A549 (cell line): Measurements from ENCODE around the gene MAP7D1. TPM values are rescaled to one million over a fixed set of nuclear protein-coding genes. Genes with fewer than 3 reads are reported as not detected.
A peak's percentile ranks its signal among the peaks of the same experiment; 100 is the strongest.

Experiments
- ATAC-seq, 2 experiments: fragments of 200-7000 bp in 1 of 2; fragments of >200 bp in 1 of 2; cut with Nextera tagmentation in 1 of 2; cut with Tn5 transposase in 1 of 2; 3 replicates each; pipeline versions ENCODE4 v1.8.0 to v1.9.1; 2018 to 2020; ENCODE audit warnings: mild to moderate bottlenecking in 1 of 2, moderate library complexity in 1 of 2
- CTCF ChIA-PET: fragments of 300-600 bp; sonication (Branson Sonifier 250); formaldehyde crosslinking; extraction: SDS; loops from one replicate; lab custom pipeline; 2021; ENCODE audit warnings: antibody characterized with exemption, inconsistent platforms; lab: Yijun Ruan, JAX
- POLR2A ChIA-PET: fragments of 350-600 bp; formaldehyde crosslinking; extraction: SDS; loops from one replicate; lab custom pipeline; 2021; ENCODE audit warnings: antibody characterized with exemption, inconsistent platforms; lab: Yijun Ruan, JAX
- DNase-seq, 2 experiments: peaks; one replicate each; pipeline versions ENCODE4 v3.0.0 to v3.0.0-alpha.2; 2011 to 2016; ENCODE audit warnings: low read depth in 1 of 2, low spot score in 1 of 2
- FAIRE-seq: peaks from 2 replicates; lab custom pipeline; 2011; peaks lifted over from hg19 to GRCh38; lab: Jason Lieb, UNC
- H3K27ac ChIP-seq, 2 experiments: fragments of >200 bp; sonication (Bioruptor Twin); formaldehyde crosslinking; 3 replicates each; pipeline ENCODE4 v1.5.1; 2016 to 2017
- H3K4me1 ChIP-seq: fragments of >200 bp; sonication (Bioruptor Twin); formaldehyde crosslinking; 3 replicates; pipeline ENCODE4 v1.6.1; 2016
- H3K4me2 ChIP-seq: fragments of >200 bp; sonication (Bioruptor Twin); formaldehyde crosslinking; 3 replicates; pipeline ENCODE4 v1.6.1; 2016
- H3K4me3 ChIP-seq: fragments of >200 bp; sonication (Bioruptor Twin); formaldehyde crosslinking; 3 replicates; pipeline ENCODE4 v1.5.1; 2016
- H3K9me3 ChIP-seq: fragments of >200 bp; sonication (Bioruptor Twin); formaldehyde crosslinking; 3 replicates; pipeline ENCODE4 v1.6.1; 2016
- CEBPB ChIP-seq, 2 experiments: fragments of >200 bp in 1 of 2; sonication (Bioruptor Twin) in 1 of 2; formaldehyde crosslinking in 1 of 2; IDR thresholded peaks; 2 replicates each; pipeline ENCODE4 v1.6.1; 2012 to 2016
- EHF ChIP-seq: fragments of 250-450 bp; sonication (Bioruptor Pico); IDR thresholded peaks from 2 replicates; pipeline ENCODE4 v1.5.0; 2020; ENCODE audit warnings: mild to moderate bottlenecking
- EP300 ChIP-seq, 2 experiments: fragments of >200 bp; sonication (Bioruptor Twin); formaldehyde crosslinking; IDR thresholded peaks; 2 replicates in 1 of 2; 3 replicates in 1 of 2; pipeline ENCODE4 v1.6.1; 2016 to 2017
- FOXS1 ChIP-seq: fragments of 250-450 bp; sonication (Bioruptor Pico); IDR thresholded peaks from 2 replicates; pipeline ENCODE4 v1.5.0; 2020; ENCODE audit warnings: mild to moderate bottlenecking, moderate library complexity
- HDAC2 ChIP-seq: fragments of 200-600 bp; sonication (generic); IDR thresholded peaks from 2 replicates; pipeline ENCODE4 v1.6.1; 2016
- HEYL ChIP-seq: fragments of 250-450 bp; sonication (Bioruptor Pico); IDR thresholded peaks from 2 replicates; pipeline ENCODE4 v1.8.0; 2021; ENCODE audit warnings: mild to moderate bottlenecking, moderate library complexity
- HOXA7 ChIP-seq: fragments of 250-450 bp; sonication (Bioruptor Pico); IDR thresholded peaks from 2 replicates; pipeline ENCODE4 v1.5.0; 2020; ENCODE audit warnings: mild to moderate bottlenecking, moderate library complexity
- JUN ChIP-seq, 2 experiments: fragments of >200 bp; sonication (Bioruptor Twin); formaldehyde crosslinking; IDR thresholded peaks; 2 replicates in 1 of 2; 3 replicates in 1 of 2; pipeline ENCODE4 v1.6.1; 2016 to 2017
- KDM5A ChIP-seq: fragments of 200-600 bp; sonication (generic); IDR thresholded peaks from 2 replicates; pipeline ENCODE4 v1.6.1; 2016; ENCODE audit warnings: antibody characterized with exemption, mild to moderate bottlenecking
- MAFK ChIP-seq: fragments of 450-650 bp; IDR thresholded peaks from 2 replicates; pipeline ENCODE4 v1.6.1; 2014; ENCODE audit not compliant: partially characterized antibody
- MAZ ChIP-seq: fragments of 150-350 bp; IDR thresholded peaks from 2 replicates; pipeline ENCODE4 v1.6.1; 2014; ENCODE audit warnings: antibody characterized with exemption, low read depth, low read length, borderline replicate concordance
- RAD21 ChIP-seq, 2 experiments: fragments of >200 bp in 1 of 2; sonication (Bioruptor Twin) in 1 of 2; formaldehyde crosslinking in 1 of 2; IDR thresholded peaks in 1 of 2; conservative IDR thresholded peaks in 1 of 2; 2 replicates in 1 of 2; 3 replicates in 1 of 2; pipeline ENCODE4 v1.6.1; 2012 to 2018; ENCODE audit warnings: inconsistent platforms in 1 of 2
- RFX5 ChIP-seq: fragments of 450-650 bp; IDR thresholded peaks from 2 replicates; pipeline ENCODE4 v1.7.1; 2014; ENCODE audit warnings: antibody characterized with exemption, mild to moderate bottlenecking, moderate library complexity
- SMC3 ChIP-seq: fragments of >200 bp; sonication (Bioruptor Twin); formaldehyde crosslinking; IDR thresholded peaks from 3 replicates; pipeline ENCODE4 v1.6.1; 2018; ENCODE audit warnings: inconsistent platforms
- SREBF2 ChIP-seq: fragments of 450-650 bp; IDR thresholded peaks from 2 replicates; pipeline ENCODE4 v1.6.1; 2014; ENCODE audit warnings: mild to moderate bottlenecking, moderate library complexity
- TFCP2L1 ChIP-seq: fragments of 250-450 bp; sonication (Bioruptor Pico); IDR thresholded peaks from 2 replicates; pipeline ENCODE4 v1.5.0; 2021; ENCODE audit warnings: mild to moderate bottlenecking
- ZC3H11A ChIP-seq: fragments of 450-650 bp; IDR thresholded peaks from 2 replicates; pipeline ENCODE4 v1.6.1; 2014; ENCODE audit warnings: antibody characterized with exemption, mild to moderate bottlenecking
- ZFP36 ChIP-seq: fragments of 450-650 bp; IDR thresholded peaks from 2 replicates; pipeline ENCODE4 v1.6.1; 2014; ENCODE audit warnings: borderline replicate concordance; ENCODE audit not compliant: partially characterized antibody
- WGBS: methylation state at CpG from one replicate; pipeline ENCODE4 v1.1.6; 2017; ENCODE audit errors: missing lambda C conversion rate; 5-methylcytosine and 5-hydroxymethylcytosine counted together
- polyA plus RNA-seq, 4 experiments: library from polyadenylated mRNA; depleted of rRNA in 3 of 4; stranded (reverse); fragments of >200 nt; fragmentation: RNase III in 1 of 4; extraction: RNeasy Plus Mini Kit Qiagen cat#74134 plus additional on column Dnase treatment in 1 of 4; gene quantifications; 2 replicates in 3 of 4; 3 replicates in 1 of 4; pipeline ENCODE4 v1.2.3, GENCODE V29; 2011 to 2017
- TF ChIP-seq, protein P1 (sequence below): fragments of 450-650 bp; IDR thresholded peaks from 2 replicates; pipeline ENCODE4 v1.6.1; 2014; ENCODE audit warnings: antibody characterized with exemption
- TF ChIP-seq, protein P2 (sequence below): fragments of >200 bp; sonication (Bioruptor Twin); formaldehyde crosslinking; IDR thresholded peaks from 2 replicates; pipeline ENCODE4 v1.6.1; 2016
- TF ChIP-seq, protein P3 (sequence below): IDR thresholded peaks from 2 replicates; pipeline ENCODE4 v1.6.1; 2012
- TF ChIP-seq, protein P4 (sequence below): fragments of >200 bp; sonication (Bioruptor Twin); formaldehyde crosslinking; IDR thresholded peaks from 3 replicates; pipeline ENCODE4 v1.6.1; 2016
- TF ChIP-seq, protein P5 (sequence below): fragments of 250-450 bp; sonication (Bioruptor Pico); IDR thresholded peaks from 2 replicates; pipeline ENCODE4 v1.5.0; 2021; ENCODE audit warnings: mild to moderate bottlenecking, moderate library complexity, borderline replicate concordance
- TF ChIP-seq, protein P6 (sequence below): fragments of 250-450 bp; sonication (Bioruptor Pico); IDR thresholded peaks from 2 replicates; pipeline ENCODE4 v1.5.0; 2020; ENCODE audit warnings: low read depth, mild to moderate bottlenecking, moderate library complexity

MAP7D1 gene
- polyA plus RNA-seq, 2 of the 4 experiments (the other 2 are of a cell fraction) = 16.4 to 74.9 TPM

DNA sequence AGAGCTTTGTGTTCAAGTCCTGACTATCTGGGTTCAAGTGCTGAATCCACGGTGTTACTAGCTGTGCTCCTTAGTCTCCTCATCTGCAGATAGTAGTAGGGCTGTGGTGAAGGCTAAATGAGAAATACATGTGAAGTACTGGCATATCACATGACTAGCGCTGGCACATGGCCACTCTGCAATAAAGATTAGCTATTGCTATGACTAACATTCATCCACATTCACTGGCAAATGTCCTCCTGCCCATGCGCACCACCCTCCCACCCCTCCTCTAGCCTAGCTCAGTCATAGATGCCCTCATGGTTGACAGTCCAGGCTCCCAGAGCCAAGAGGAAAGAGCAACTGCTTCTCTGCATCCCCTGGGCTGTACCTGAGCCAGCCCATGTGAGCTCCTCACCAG is 22.5 kb upstream of the MAP7D1 start:
- Histone ChIP-seq H3K27ac (peak overlapping the region in 1 of 2 experiments; percentile 60; a peak in 1 of 6 replicates), H3K4me3 (no peak overlapping the region), H3K4me1 (peaks cover 6% of the 10 kb centered on the region), H3K9me3 (no peaks in the 10 kb centered on the region), H3K4me2 (0 out of 3 replicates have a peak overlapping the region, but pooled peaks have one; percentile 17)
- ChIA-PET POLR2A (interaction anchor here (0.8 kb wide), 1 partner anchor 17 kb away, joined by 4 read pairs; no protein-coding TSS in a partner anchor), CTCF (interaction anchor here (1.2 to 5.3 kb wide), 11 partner anchors 11 to 290 kb away, joined by 3 to 147 read pairs (median 7); partner anchors contain the start of gene TRAPPC3)
- ATAC-seq = peak; percentile 51 to 67
- WGBS = 82% methylated on average over 3 of the region's 3 CpGs
- DNase-seq = peak; percentile 39 to 47
- no peak for FAIRE-seq
- TF ChIP-seq, protein P1, sequence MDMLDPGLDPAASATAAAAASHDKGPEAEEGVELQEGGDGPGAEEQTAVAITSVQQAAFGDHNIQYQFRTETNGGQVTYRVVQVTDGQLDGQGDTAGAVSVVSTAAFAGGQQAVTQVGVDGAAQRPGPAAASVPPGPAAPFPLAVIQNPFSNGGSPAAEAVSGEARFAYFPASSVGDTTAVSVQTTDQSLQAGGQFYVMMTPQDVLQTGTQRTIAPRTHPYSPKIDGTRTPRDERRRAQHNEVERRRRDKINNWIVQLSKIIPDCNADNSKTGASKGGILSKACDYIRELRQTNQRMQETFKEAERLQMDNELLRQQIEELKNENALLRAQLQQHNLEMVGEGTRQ = peak; percentile 71
- TF ChIP-seq ZFP36 (no peak), HOXA7 (CRISPR knock-in tag) (no peak), EP300 (IDR thresholded peaks at IDR 0.05) (no peak), RAD21 (conservative IDR thresholded peaks at IDR 0.05 in 1 of 2, IDR thresholded peaks at IDR 0.05 in 1 of 2) (no peak)
- TF ChIP-seq, protein P2, sequence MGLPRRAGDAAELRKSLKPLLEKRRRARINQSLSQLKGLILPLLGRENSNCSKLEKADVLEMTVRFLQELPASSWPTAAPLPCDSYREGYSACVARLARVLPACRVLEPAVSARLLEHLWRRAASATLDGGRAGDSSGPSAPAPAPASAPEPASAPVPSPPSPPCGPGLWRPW = no peak
- TF ChIP-seq, protein P3, sequence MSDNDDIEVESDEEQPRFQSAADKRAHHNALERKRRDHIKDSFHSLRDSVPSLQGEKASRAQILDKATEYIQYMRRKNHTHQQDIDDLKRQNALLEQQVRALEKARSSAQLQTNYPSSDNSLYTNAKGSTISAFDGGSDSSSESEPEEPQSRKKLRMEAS = no peak

DNA sequence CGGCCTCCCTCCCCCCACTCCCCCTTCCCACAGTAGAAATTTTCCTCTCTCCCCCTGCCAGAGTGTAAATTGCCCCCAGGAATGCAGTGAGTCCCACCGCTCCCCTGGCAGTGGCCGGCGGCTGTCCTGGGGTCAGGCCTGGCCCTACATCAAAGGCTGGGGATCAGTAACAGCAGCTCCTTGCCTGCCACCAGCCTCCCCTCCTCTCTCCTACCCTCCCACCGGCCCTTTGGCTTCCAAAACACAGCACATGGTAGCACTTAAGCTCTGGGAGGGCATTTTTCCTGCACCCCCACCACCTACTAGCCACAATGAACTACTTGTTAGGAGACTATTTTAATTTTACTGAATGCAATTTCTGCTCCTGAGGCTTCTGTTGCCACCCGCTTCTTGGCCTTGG is 21.9 kb upstream of the MAP7D1 start:
- ChIA-PET POLR2A (interaction anchor here (0.8 kb wide), 1 partner anchor 18 kb away, joined by 4 read pairs; no protein-coding TSS in a partner anchor), CTCF (interaction anchor here (0.6 to 5.3 kb wide), 19 partner anchors 11 to 1363 kb away, joined by 3 to 147 read pairs (median 4); partner anchors contain the start of gene TRAPPC3)
- DNase-seq = no peak
- no peak overlapping the region for H3K4me3 ChIP-seq
- no peak overlapping the region for H3K4me2 ChIP-seq
- TF ChIP-seq MAZ (no peak), KDM5A (no peak), EP300 (IDR thresholded peaks at IDR 0.05) (no peak), HEYL (no peak), FOXS1 (CRISPR knock-in tag) (no peak), SMC3 (no peak), TFCP2L1 (CRISPR knock-in tag) (no peak), HDAC2 (no peak), ZC3H11A (no peak), CEBPB (IDR thresholded peaks at IDR 0.05) (no peak), MAFK (no peak), EHF (CRISPR knock-in tag) (no peak), RFX5 (no peak), JUN (IDR thresholded peaks at IDR 0.05) (no peak), RAD21 (conservative IDR thresholded peaks at IDR 0.05 in 1 of 2, IDR thresholded peaks at IDR 0.05 in 1 of 2) (no peak), SREBF2 (no peak)
- TF ChIP-seq, protein P4, sequence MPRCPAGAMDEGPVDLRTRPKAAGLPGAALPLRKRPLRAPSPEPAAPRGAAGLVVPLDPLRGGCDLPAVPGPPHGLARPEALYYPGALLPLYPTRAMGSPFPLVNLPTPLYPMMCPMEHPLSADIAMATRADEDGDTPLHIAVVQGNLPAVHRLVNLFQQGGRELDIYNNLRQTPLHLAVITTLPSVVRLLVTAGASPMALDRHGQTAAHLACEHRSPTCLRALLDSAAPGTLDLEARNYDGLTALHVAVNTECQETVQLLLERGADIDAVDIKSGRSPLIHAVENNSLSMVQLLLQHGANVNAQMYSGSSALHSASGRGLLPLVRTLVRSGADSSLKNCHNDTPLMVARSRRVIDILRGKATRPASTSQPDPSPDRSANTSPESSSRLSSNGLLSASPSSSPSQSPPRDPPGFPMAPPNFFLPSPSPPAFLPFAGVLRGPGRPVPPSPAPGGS = no peak
- TF ChIP-seq, protein P5, sequence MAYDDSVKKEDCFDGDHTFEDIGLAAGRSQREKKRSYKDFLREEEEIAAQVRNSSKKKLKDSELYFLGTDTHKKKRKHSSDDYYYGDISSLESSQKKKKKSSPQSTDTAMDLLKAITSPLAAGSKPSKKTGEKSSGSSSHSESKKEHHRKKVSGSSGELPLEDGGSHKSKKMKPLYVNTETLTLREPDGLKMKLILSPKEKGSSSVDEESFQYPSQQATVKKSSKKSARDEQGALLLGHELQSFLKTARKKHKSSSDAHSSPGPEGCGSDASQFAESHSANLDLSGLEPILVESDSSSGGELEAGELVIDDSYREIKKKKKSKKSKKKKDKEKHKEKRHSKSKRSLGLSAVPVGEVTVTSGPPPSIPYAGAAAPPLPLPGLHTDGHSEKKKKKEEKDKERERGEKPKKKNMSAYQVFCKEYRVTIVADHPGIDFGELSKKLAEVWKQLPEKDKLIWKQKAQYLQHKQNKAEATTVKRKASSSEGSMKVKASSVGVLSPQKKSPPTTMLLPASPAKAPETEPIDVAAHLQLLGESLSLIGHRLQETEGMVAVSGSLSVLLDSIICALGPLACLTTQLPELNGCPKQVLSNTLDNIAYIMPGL (CRISPR knock-in tag) = no peak
- TF ChIP-seq, protein P6, sequence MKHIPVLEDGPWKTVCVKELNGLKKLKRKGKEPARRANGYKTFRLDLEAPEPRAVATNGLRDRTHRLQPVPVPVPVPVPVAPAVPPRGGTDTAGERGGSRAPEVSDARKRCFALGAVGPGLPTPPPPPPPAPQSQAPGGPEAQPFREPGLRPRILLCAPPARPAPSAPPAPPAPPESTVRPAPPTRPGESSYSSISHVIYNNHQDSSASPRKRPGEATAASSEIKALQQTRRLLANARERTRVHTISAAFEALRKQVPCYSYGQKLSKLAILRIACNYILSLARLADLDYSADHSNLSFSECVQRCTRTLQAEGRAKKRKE (CRISPR knock-in tag) = no peak
- FAIRE-seq = no peak
- no peaks in the 10 kb centered on the region for H3K9me3 ChIP-seq
- peaks cover 6% of the 10 kb centered on the region for H3K4me1 ChIP-seq
- 80% methylated on average over 4 of the region's 6 CpGs for WGBS
- peak overlapping the region in 1 of 2 experiments; percentile 60; a peak in 1 of 6 replicates for H3K27ac ChIP-seq
- no peak for ATAC-seq
